H9 (cell line): Measurements from ENCODE around the gene PRR36. TPM values are rescaled to one million over a fixed set of nuclear protein-coding genes. Genes with fewer than 3 reads are reported as not detected.

Experiments used
- DNase-seq: peaks from one replicate; pipeline ENCODE4 v3.0.0-alpha.2; 2017
- H2AFZ ChIP-seq: one replicate; pipeline ENCODE4 v1.6.1; 2013; ENCODE audit warnings: mild to moderate bottlenecking, low read length, control low read depth, moderate library complexity
- H2AK5ac ChIP-seq: 2 replicates; pipeline ENCODE4 v1.6.1; 2013; ENCODE audit warnings: low read length, control low read depth, mixed read lengths; ENCODE audit not compliant: insufficient read length
- H2BK120ac ChIP-seq: one replicate; pipeline ENCODE4 v1.6.1; 2013; ENCODE audit warnings: low read depth, mild to moderate bottlenecking, low read length, control low read depth, inconsistent platforms; ENCODE audit not compliant: poor library complexity, severe bottlenecking
- H2BK12ac ChIP-seq: 2 replicates; pipeline ENCODE4 v1.6.1; 2013; ENCODE audit warnings: low read length, control low read depth, mixed read lengths, low read depth; ENCODE audit not compliant: insufficient read length
- H2BK15ac ChIP-seq: 2 replicates; pipeline ENCODE4 v1.6.1; 2013; ENCODE audit warnings: low read depth, low read length, control low read depth
- H2BK20ac ChIP-seq: one replicate; pipeline ENCODE4 v1.6.1; 2013; ENCODE audit warnings: low read depth, mild to moderate bottlenecking, low read length, control low read depth, inconsistent platforms; ENCODE audit not compliant: poor library complexity, severe bottlenecking
- H2BK5ac ChIP-seq: 2 replicates; pipeline ENCODE4 v1.6.1; 2013; ENCODE audit warnings: low read length, control low read depth, mixed read lengths; ENCODE audit not compliant: insufficient read length
- H3K14ac ChIP-seq: 2 replicates; pipeline ENCODE4 v1.6.1; 2013; ENCODE audit warnings: low read length, control low read depth; ENCODE audit not compliant: insufficient read depth
- H3K18ac ChIP-seq: 2 replicates; pipeline ENCODE4 v1.6.1; 2013; ENCODE audit warnings: low read depth, mild to moderate bottlenecking, mixed read lengths, low read length, control low read depth; ENCODE audit not compliant: insufficient read length
- H3K23ac ChIP-seq: 2 replicates; pipeline ENCODE4 v1.6.1; 2013; ENCODE audit warnings: low read length, control low read depth, mixed read lengths, low read depth; ENCODE audit not compliant: insufficient read length
- H3K23me2 ChIP-seq: 2 replicates; pipeline ENCODE4 v1.6.1; 2013; ENCODE audit warnings: low read depth, mild to moderate bottlenecking, mixed read lengths, low read length, control low read depth; ENCODE audit not compliant: insufficient read length, poor library complexity, severe bottlenecking
- H3K27ac ChIP-seq: 2 replicates; pipeline ENCODE4 v1.5.1; 2013; ENCODE audit warnings: low read length, control low read depth, mixed read lengths, low read depth; ENCODE audit not compliant: insufficient read length
- H3K27me3 ChIP-seq: 2 replicates; pipeline ENCODE4 v1.6.1; 2013; ENCODE audit warnings: low read length, control low read depth, inconsistent platforms; ENCODE audit not compliant: insufficient read depth
- H3K4ac ChIP-seq: 2 replicates; pipeline ENCODE4 v1.6.1; 2013; ENCODE audit warnings: low read depth, mild to moderate bottlenecking, control low read depth, inconsistent platforms, low read length, moderate library complexity
- H3K4me1 ChIP-seq: 2 replicates; pipeline ENCODE4 v1.6.1; 2013; ENCODE audit warnings: low read length, control low read depth, inconsistent platforms; ENCODE audit not compliant: insufficient read depth
- H3K4me2 ChIP-seq: 2 replicates; pipeline ENCODE4 v1.6.1; 2013; ENCODE audit warnings: low read length, control low read depth, mixed read lengths; ENCODE audit not compliant: insufficient read length, insufficient read depth
- H3K56ac ChIP-seq: 2 replicates; pipeline ENCODE4 v1.6.1; 2013; ENCODE audit warnings: low read depth, mild to moderate bottlenecking, mixed read lengths, low read length, control low read depth; ENCODE audit not compliant: insufficient read length
- H3K79me1 ChIP-seq: 2 replicates; pipeline ENCODE4 v1.6.1; 2013; ENCODE audit warnings: low read depth, mild to moderate bottlenecking, moderate library complexity, low read length, control low read depth, inconsistent platforms; ENCODE audit not compliant: insufficient read depth, poor library complexity, severe bottlenecking
- H3K79me2 ChIP-seq: 2 replicates; pipeline ENCODE4 v1.6.1; 2013; ENCODE audit warnings: low read length, control low read depth, inconsistent platforms; ENCODE audit not compliant: insufficient read depth
- H3K9ac ChIP-seq: 2 replicates; pipeline ENCODE4 v1.6.1; 2013; ENCODE audit warnings: low read length, control low read depth, mixed read lengths; ENCODE audit not compliant: insufficient read length; ENCODE audit errors: extremely low read depth
- H3K9me3 ChIP-seq: one replicate; pipeline ENCODE4 v1.6.1; 2013; ENCODE audit warnings: low read depth, low read length, inconsistent platforms; ENCODE audit not compliant: control insufficient read depth
- H3T11ph ChIP-seq: one replicate; pipeline ENCODE4 v1.6.1; 2013; ENCODE audit warnings: mild to moderate bottlenecking, low read length, control low read depth, inconsistent platforms
- H4K20me1 ChIP-seq: one replicate; pipeline ENCODE4 v1.6.1; 2013; ENCODE audit not compliant: control insufficient read depth, insufficient read length, insufficient read depth
- H4K5ac ChIP-seq: 2 replicates; pipeline ENCODE4 v1.6.1; 2013; ENCODE audit warnings: low read depth, mild to moderate bottlenecking, mixed read lengths, low read length, control low read depth; ENCODE audit not compliant: insufficient read length
- H4K8ac ChIP-seq: replicated peaks from 2 replicates; pipeline ENCODE4 v1.6.1; 2013; ENCODE audit warnings: low read length, control low read depth, mixed read lengths, low read depth; ENCODE audit not compliant: insufficient read length
- H4K91ac ChIP-seq: 2 replicates; pipeline ENCODE4 v1.6.1; 2013; ENCODE audit warnings: low read depth, mild to moderate bottlenecking, moderate library complexity, mixed read lengths, low read length, control low read depth; ENCODE audit not compliant: insufficient read length
- H3K27ac Mint-ChIP-seq, 3 experiments: 2 replicates in 2 of 3; 3 replicates in 1 of 3; pipeline ENCODE4 v1.8.0; 2020 to 2021; ENCODE audit warnings: mixed read lengths in 3 of 3, mild to moderate bottlenecking in 1 of 3, moderate library complexity in 1 of 3
- H3K27me3 Mint-ChIP-seq: 2 replicates; pipeline ENCODE4 v1.8.0; 2021; ENCODE audit warnings: low read depth, mild to moderate bottlenecking, moderate library complexity, mixed read lengths
- H3K36me3 Mint-ChIP-seq, 3 experiments: 2 replicates in 2 of 3; 3 replicates in 1 of 3; pipeline ENCODE4 v1.8.0; 2020 to 2021; ENCODE audit warnings: low read depth in 3 of 3, mixed read lengths in 3 of 3; ENCODE audit not compliant: insufficient read depth in 1 of 3
- H3K4me1 Mint-ChIP-seq, 2 experiments: 2 replicates each; pipeline ENCODE4 v1.8.0; 2020; ENCODE audit warnings: mixed read lengths in 2 of 2
- H3K4me3 Mint-ChIP-seq, 2 experiments: 2 replicates in 1 of 2; 3 replicates in 1 of 2; pipeline ENCODE4 v1.8.0; 2020 to 2021; ENCODE audit warnings: mild to moderate bottlenecking in 2 of 2, mixed read lengths in 2 of 2, moderate library complexity in 1 of 2
- H3K9me3 Mint-ChIP-seq, 2 experiments: 2 replicates in 1 of 2; 3 replicates in 1 of 2; pipeline ENCODE4 v1.8.0; 2020; ENCODE audit warnings: mild to moderate bottlenecking in 2 of 2, mixed read lengths in 2 of 2, moderate library complexity in 1 of 2
- CTCF ChIP-seq: fragments of 200-600 bp; sonication (generic); conservative IDR thresholded peaks from 3 replicates; pipeline ENCODE4 v1.8.0; 2021; ENCODE audit warnings: antibody characterized with exemption, mild to moderate bottlenecking
- WGBS: extraction: QIAGEN DNeasy Blood & Tissue Kit; methylation state at CpG from one replicate; pipeline ENCODE4 v1.1.7; 2013; ENCODE audit warnings: missing lambda C conversion rate, low lambda C conversion rate, mixed read lengths; ENCODE audit not compliant: insufficient read length; ENCODE audit errors: extremely low coverage; 5-methylcytosine and 5-hydroxymethylcytosine counted together
- total RNA-seq: library from RNA; stranded (reverse); gene quantifications from 2 replicates; pipeline ENCODE4 v1.2.1, GENCODE V29; 2021

PRR36 gene
- total RNA-seq, 1 experiment from 2014 or later, result 20.4 TPM

DNA sequence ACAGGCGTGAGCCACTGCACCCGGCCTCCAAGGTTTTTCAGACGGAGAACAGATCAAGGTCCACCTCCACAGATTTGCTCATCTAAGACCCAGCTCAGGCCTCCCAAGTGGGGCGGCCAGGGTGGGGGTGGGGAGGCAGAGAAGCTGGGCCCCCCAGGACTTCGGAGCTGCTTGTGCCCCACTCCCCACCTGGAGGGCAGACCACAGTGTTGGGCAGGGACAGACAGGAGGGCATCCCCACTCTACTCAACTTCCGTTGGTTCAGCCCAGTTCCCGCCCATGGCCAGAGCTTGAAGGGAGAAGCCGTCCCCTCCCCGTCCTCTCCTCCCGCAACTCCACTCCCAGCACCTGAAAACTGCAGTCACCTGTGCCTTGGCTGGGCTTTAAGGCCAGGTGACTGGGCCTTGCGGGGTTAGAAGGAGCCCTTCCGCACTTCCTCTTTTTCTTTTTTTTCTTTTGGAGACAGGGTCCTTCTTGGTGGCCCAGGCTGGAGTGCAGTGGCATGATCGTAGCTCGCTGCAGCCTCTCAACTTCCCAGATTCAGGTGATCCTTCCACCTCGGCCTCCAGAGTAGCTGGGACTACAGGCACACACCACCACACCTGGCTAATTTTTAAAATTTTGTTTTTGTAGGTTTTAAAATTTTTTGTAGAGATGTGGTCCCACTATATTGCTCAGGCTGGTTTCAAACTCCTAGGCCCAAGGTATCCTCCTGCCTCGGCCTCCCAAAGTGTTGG lies 13.4 kb upstream of the PRR36 start:
- H3K27ac ChIP-seq, result no peak overlapping the region
- DNase-seq, result peak; percentile 65
- no peak overlapping the region for H3K23ac ChIP-seq
- WGBS, result no CpG with 5 or more reads among the region's 16 CpGs
- H3K18ac ChIP-seq, result no peak overlapping the region
- no peak overlapping the region for H3T11ph ChIP-seq
- H2BK120ac ChIP-seq, result no peak overlapping the region
- H3K9ac ChIP-seq, result no peak overlapping the region
- peak overlapping the region; percentile 7 for H2BK12ac ChIP-seq
- no peak for TF ChIP-seq CTCF
- no peak overlapping the region for H4K91ac ChIP-seq
- no peak overlapping the region for H2BK5ac ChIP-seq
- Mint-ChIP-seq H3K9me3 (peaks cover 1 to 3% of the 10 kb centered on the region in 2 experiments; a peak in 3 of 5 replicates), H3K4me1 (peaks cover 4 to 11% of the 10 kb centered on the region in 2 experiments), H3K27me3 (peaks cover 27% of the 10 kb centered on the region), H3K27ac (no peak overlapping the region), H3K4me3 (peak overlapping the region in 1 of 2 experiments; percentile 76; a peak in 3 of 5 replicates), H3K36me3 (no peaks in the 10 kb centered on the region)
- H4K20me1 ChIP-seq, result no peaks in the 10 kb centered on the region
- H3K79me1 ChIP-seq, result no peaks in the 10 kb centered on the region
- H3K79me2 ChIP-seq, result no peaks in the 10 kb centered on the region; the same call in 1 of the 2 replicates
- no peak overlapping the region for H4K5ac ChIP-seq
- no peak overlapping the region for H3K14ac ChIP-seq
- no peak overlapping the region for H2AK5ac ChIP-seq
- H2BK20ac ChIP-seq, result no peak overlapping the region
- peaks cover 3% of the 10 kb centered on the region for H3K23me2 ChIP-seq
- H4K8ac ChIP-seq, result no peak overlapping the region
- H2BK15ac ChIP-seq, result no peak overlapping the region
- H3K27me3 ChIP-seq, result no peaks in the 10 kb centered on the region
- H2AFZ ChIP-seq, result no peak overlapping the region
- no peaks in the 10 kb centered on the region for H3K4me1 ChIP-seq
- peak overlapping the region; percentile 82 for H3K4me2 ChIP-seq
- H3K56ac ChIP-seq, result no peak overlapping the region
- H3K4ac ChIP-seq, result no peak overlapping the region
- no peaks in the 10 kb centered on the region for H3K9me3 ChIP-seq
